Measurements from ENCODE around the gene PRCC. TPM values are rescaled to one million over a fixed set of nuclear protein-coding genes. Genes with fewer than 3 reads are reported as not detected.

PRCC gene
- total and polyA plus RNA-seq, 2 of the 13 experiments (the other 11 are each of a cell fraction or from before 2014, with no cell fraction given): 24.2 to 40.5 TPM

GRCh38 chr1:156746728-156747631 lies 20.4 kb upstream of the PRCC start (continued):
- TF ChIP-seq CSRNP1 (CRISPR knock-in tag; IDR thresholded peaks at IDR 0.05): no peak
- TF ChIP-seq LBX2 (CRISPR knock-in tag; IDR thresholded peaks at IDR 0.05; ENCODE audit: borderline replicate concordance): no peak
- TF ChIP-seq NR2F2 (IDR thresholded peaks at IDR 0.05; ENCODE audit: borderline replicate concordance, low read depth): no peak
- TF ChIP-seq ZNF317 (CRISPR knock-in tag; IDR thresholded peaks at IDR 0.05): no peak
- TF ChIP-seq PHF5A (CRISPR knock-in tag; IDR thresholded peaks at IDR 0.05; ENCODE audit: low read depth, unreplicated experiment): no peak
- no peak for TF ChIP-seq SP1 (IDR thresholded peaks at IDR 0.05)
- TF ChIP-seq SP1 (CRISPR knock-in tag; IDR thresholded peaks at IDR 0.05): no peak
- no peak for TF ChIP-seq ZFP37 (CRISPR knock-in tag; IDR thresholded peaks at IDR 0.05; ENCODE audit: borderline replicate concordance)
- peak; percentile 89 for TF ChIP-seq ZNF143 (CRISPR knock-in tag; IDR thresholded peaks at IDR 0.05)
- TF ChIP-seq IKZF4 (CRISPR knock-in tag; IDR thresholded peaks at IDR 0.05; ENCODE audit: borderline replicate concordance, low read depth, not compliant biosample characterization): no peak
- TF ChIP-seq NFKBIZ (CRISPR knock-in tag; IDR thresholded peaks at IDR 0.05): no peak
- no peak for TF ChIP-seq KDM3A (CRISPR knock-in tag; IDR thresholded peaks at IDR 0.05; ENCODE audit: low read depth)
- no peak for TF ChIP-seq MIXL1 (CRISPR knock-in tag; IDR thresholded peaks at IDR 0.05)
- TF ChIP-seq NRL (CRISPR knock-in tag; IDR thresholded peaks at IDR 0.05; ENCODE audit: borderline replicate concordance): no peak
- TF ChIP-seq PAX8 (CRISPR knock-in tag; IDR thresholded peaks at IDR 0.05; ENCODE audit: borderline replicate concordance): no peak
- TF ChIP-seq, protein P1, sequence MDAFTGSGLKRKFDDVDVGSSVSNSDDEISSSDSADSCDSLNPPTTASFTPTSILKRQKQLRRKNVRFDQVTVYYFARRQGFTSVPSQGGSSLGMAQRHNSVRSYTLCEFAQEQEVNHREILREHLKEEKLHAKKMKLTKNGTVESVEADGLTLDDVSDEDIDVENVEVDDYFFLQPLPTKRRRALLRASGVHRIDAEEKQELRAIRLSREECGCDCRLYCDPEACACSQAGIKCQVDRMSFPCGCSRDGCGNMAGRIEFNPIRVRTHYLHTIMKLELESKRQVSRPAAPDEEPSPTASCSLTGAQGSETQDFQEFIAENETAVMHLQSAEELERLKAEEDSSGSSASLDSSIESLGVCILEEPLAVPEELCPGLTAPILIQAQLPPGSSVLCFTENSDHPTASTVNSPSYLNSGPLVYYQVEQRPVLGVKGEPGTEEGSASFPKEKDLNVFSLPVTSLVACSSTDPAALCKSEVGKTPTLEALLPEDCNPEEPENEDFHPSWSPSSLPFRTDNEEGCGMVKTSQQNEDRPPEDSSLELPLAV (CRISPR knock-in tag; conservative IDR thresholded peaks at IDR 0.05; ENCODE audit: low read depth): no peak
- TF ChIP-seq GZF1 (CRISPR knock-in tag; IDR thresholded peaks at IDR 0.05): no peak
- TF ChIP-seq ZZZ3 (CRISPR knock-in tag; IDR thresholded peaks at IDR 0.05; ENCODE audit: borderline replicate concordance): no peak
- no peak for TF ChIP-seq JDP2 (CRISPR knock-in tag; IDR thresholded peaks at IDR 0.05; ENCODE audit: borderline replicate concordance)
- TF ChIP-seq HES4 (CRISPR knock-in tag; IDR thresholded peaks at IDR 0.05; ENCODE audit: borderline replicate concordance): no peak
- no peak for TF ChIP-seq ZFYVE20 (CRISPR knock-in tag; IDR thresholded peaks at IDR 0.05; ENCODE audit: borderline replicate concordance, low read depth)
- TF ChIP-seq ZNF205 (CRISPR knock-in tag; IDR thresholded peaks at IDR 0.05): no peak; the same call in 1 of the 2 replicates
- TF ChIP-seq, protein P2, sequence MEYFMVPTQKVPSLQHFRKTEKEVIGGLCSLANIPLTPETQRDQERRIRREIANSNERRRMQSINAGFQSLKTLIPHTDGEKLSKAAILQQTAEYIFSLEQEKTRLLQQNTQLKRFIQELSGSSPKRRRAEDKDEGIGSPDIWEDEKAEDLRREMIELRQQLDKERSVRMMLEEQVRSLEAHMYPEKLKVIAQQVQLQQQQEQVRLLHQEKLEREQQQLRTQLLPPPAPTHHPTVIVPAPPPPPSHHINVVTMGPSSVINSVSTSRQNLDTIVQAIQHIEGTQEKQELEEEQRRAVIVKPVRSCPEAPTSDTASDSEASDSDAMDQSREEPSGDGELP (IDR thresholded peaks at IDR 0.05; ENCODE audit: borderline replicate concordance, low read depth): peak; percentile 66
